Bronchial epithelial cell (primary cell): ENCODE results near the gene DPP10. TPM values are rescaled to one million over a fixed set of nuclear protein-coding genes. Genes with fewer than 3 reads are reported as not detected.

Experiments used
- DNase-seq: peaks from one replicate; pipeline ENCODE4 v3.0.0-alpha.2; 2010; ENCODE audit warnings: low read depth
- FAIRE-seq: peaks from 2 replicates; lab custom pipeline; 2011; peaks lifted over from hg19 to GRCh38; lab: Jason Lieb, UNC
- H3K27me3 ChIP-seq: 2 replicates; pipeline ENCODE4 v1.5.1; 2011; ENCODE audit warnings: low read length; ENCODE audit not compliant: control insufficient read depth, insufficient read depth
- H3K36me3 ChIP-seq: 2 replicates; pipeline ENCODE4 v1.5.1; 2011; ENCODE audit warnings: low read length; ENCODE audit not compliant: control insufficient read depth, insufficient read depth
- H3K4me3 ChIP-seq: 2 replicates; pipeline ENCODE4 v1.5.1; 2011; ENCODE audit warnings: mild to moderate bottlenecking, low read depth, low read length, control low read depth
- total RNA-seq: library from RNA; depleted of rRNA; stranded (reverse); fragments of >200 nt; gene quantifications from 2 replicates; pipeline ENCODE4 v1.2.1, GENCODE V29; 2014
- TF ChIP-seq, protein P1 (sequence below): IDR thresholded peaks from 2 replicates; pipeline ENCODE4 v1.5.1; 2011; ENCODE audit warnings: mild to moderate bottlenecking, moderate library complexity, low read length, control low read depth, inconsistent platforms; ENCODE audit not compliant: insufficient read depth, severe bottlenecking

DPP10 gene
- total RNA-seq, 1 donor from 2014 or later = 0.26 TPM

DNA sequence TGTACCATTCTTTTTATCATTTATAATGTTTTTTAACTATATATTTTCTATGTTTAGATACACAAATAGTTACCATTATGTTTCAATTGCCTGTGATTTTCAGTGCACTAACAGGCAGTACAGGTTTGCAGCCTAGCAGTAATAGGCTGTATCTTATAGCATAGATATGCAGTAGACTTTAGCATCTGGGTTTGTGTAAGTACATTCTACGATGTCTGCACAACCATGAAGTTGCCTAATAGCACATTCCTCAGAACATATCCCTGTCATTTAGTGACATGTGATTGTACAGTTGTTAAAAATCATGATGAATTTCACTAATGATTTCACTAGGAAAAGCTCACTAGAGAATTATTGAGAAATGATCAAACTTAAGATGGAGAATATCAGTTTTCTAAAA lies 884.6 kb downstream of the DPP10 start:
- Histone ChIP-seq H3K4me3 (no peak overlapping the region), H3K36me3 (no peaks in the 10 kb centered on the region), H3K27me3 (no peaks in the 10 kb centered on the region)
- TF ChIP-seq, protein P1, sequence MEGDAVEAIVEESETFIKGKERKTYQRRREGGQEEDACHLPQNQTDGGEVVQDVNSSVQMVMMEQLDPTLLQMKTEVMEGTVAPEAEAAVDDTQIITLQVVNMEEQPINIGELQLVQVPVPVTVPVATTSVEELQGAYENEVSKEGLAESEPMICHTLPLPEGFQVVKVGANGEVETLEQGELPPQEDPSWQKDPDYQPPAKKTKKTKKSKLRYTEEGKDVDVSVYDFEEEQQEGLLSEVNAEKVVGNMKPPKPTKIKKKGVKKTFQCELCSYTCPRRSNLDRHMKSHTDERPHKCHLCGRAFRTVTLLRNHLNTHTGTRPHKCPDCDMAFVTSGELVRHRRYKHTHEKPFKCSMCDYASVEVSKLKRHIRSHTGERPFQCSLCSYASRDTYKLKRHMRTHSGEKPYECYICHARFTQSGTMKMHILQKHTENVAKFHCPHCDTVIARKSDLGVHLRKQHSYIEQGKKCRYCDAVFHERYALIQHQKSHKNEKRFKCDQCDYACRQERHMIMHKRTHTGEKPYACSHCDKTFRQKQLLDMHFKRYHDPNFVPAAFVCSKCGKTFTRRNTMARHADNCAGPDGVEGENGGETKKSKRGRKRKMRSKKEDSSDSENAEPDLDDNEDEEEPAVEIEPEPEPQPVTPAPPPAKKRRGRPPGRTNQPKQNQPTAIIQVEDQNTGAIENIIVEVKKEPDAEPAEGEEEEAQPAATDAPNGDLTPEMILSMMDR = no peak
- FAIRE-seq = no peak
- DNase-seq = no peak

DNA sequence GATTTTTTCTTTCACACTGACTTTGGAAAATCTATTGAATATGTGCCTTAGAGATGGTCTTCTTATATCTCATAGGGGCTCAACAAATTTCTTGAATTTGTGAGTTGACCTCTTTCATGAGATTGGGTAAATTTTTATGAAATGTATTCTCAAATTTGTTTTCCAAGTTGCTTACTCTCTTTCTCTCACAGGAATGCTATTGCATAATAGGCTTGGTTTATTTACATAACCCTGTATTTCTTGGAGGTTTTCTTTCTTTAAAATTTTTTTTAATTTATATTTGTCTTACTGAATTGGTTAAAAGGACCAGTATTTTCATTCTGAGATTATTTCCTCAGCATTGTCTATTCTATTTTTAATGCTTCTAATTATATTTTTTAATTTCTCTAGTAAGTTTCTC lies 917.1 kb downstream of the DPP10 start:
- Histone ChIP-seq H3K27me3 (no peaks in the 10 kb centered on the region), H3K4me3 (no peak overlapping the region), H3K36me3 (no peaks in the 10 kb centered on the region)
- TF ChIP-seq, protein P1 = no peak
- no peak for FAIRE-seq
- no peak for DNase-seq

DNA sequence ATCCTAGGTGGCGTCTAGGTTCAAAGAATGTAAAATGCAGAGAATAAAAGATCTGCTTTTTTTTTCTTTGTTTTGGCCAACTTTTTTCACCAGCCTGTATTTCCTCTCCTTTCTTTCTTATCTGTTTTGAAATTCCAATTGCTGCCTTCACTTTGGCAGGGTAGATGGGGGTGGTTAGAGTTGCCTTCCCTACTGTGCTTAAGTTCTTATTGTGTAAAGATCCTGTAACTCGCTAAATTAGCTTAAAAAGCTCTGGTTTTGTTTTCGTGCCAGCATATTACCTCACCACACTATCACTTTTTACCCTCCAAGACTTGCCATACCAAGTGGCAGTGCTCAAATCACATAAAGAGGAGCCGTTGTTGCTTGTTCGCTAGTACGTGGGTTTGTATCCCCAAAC lies 921.7 kb downstream of the DPP10 start:
- Histone ChIP-seq H3K36me3 (no peaks in the 10 kb centered on the region), H3K4me3 (no peak overlapping the region), H3K27me3 (no peaks in the 10 kb centered on the region)
- DNase-seq (no peak), FAIRE-seq (no peak)
- TF ChIP-seq, protein P1 = no peak

- DNase-seq (no peak), FAIRE-seq (no peak)
- TF ChIP-seq, protein P1 = no peak
- H3K36me3 ChIP-seq = no peaks in the 10 kb centered on the region
- no peak overlapping the region for H3K4me3 ChIP-seq
- no peaks in the 10 kb centered on the region for H3K27me3 ChIP-seq
Measured at GRCh38 chr2:115369400-115369799, 927.0 kb downstream of the DPP10 start.

DNA sequence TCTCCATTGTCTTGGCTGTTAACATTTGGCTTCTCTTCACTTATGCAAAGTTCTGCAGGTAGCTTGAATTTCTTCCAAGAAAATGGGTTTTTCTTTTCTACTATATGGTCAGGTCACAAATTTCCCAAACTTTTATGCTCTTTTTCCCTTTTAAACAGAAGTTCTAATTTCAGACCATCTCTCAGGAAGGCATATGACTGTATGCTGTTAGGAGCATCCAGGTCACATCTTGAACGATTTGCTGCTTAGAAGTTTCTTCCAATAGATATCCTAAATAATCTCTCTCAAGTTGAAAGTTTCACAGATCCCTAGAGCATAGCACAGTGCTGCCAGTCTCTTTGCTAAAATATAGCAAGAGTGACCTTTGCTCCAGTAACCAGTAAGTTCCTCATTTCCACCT lies 932.5 kb downstream of the DPP10 start:
- H3K4me3 ChIP-seq = no peak overlapping the region
- DNase-seq (no peak), FAIRE-seq (no peak)
- H3K27me3 ChIP-seq = no peaks in the 10 kb centered on the region
- TF ChIP-seq, protein P1 = no peak
- H3K36me3 ChIP-seq = no peaks in the 10 kb centered on the region

GRCh38 chr2:115384399-115384798 lies 942.0 kb downstream of the DPP10 start:
- FAIRE-seq (no peak), DNase-seq (no peak)
- no peak overlapping the region for H3K4me3 ChIP-seq
- TF ChIP-seq, protein P1 = no peak
- no peaks in the 10 kb centered on the region for H3K27me3 ChIP-seq
- H3K36me3 ChIP-seq = no peaks in the 10 kb centered on the region
